Astrocyte (in vitro differentiated cells and primary cell): ENCODE measurements around the gene CNEP1R1. TPM values are rescaled to one million over a fixed set of nuclear protein-coding genes. Genes with fewer than 3 reads are reported as not detected.

Experiments
- DNase-seq: peaks from one replicate; pipeline ENCODE4 v3.0.0-alpha.2; 2010; ENCODE audit warnings: low read depth
- FAIRE-seq: peaks from 2 replicates; lab custom pipeline; 2011; peaks lifted over from hg19 to GRCh38; lab: Jason Lieb, UNC
- H2AFZ ChIP-seq: 2 replicates; pipeline ENCODE4 v1.6.0; 2012; ENCODE audit warnings: low read depth, low read length, inconsistent platforms
- H3K27ac ChIP-seq: 2 replicates; pipeline ENCODE4 v1.5.1; 2011; ENCODE audit warnings: low read depth, low read length, inconsistent platforms
- H3K27me3 ChIP-seq: 2 replicates; pipeline ENCODE4 v1.6.0; 2011; ENCODE audit warnings: low read length, inconsistent platforms; ENCODE audit not compliant: insufficient read depth
- H3K36me3 ChIP-seq: 2 replicates; pipeline ENCODE4 v1.5.1; 2011; ENCODE audit warnings: low read length, inconsistent platforms; ENCODE audit not compliant: insufficient read depth
- H3K4me1 ChIP-seq: 2 replicates; pipeline ENCODE4 v1.5.1; 2011; ENCODE audit warnings: low read length, inconsistent platforms; ENCODE audit not compliant: insufficient read depth
- H3K4me2 ChIP-seq: 2 replicates; pipeline ENCODE4 v1.6.0; 2012; ENCODE audit warnings: low read length, inconsistent platforms
- H3K4me3 ChIP-seq: 2 replicates; pipeline ENCODE4 v1.5.1; 2011; ENCODE audit warnings: low read depth, mild to moderate bottlenecking, low read length, inconsistent platforms; ENCODE audit not compliant: insufficient read depth
- H3K79me2 ChIP-seq: 2 replicates; pipeline ENCODE4 v1.6.0; 2012; ENCODE audit warnings: mild to moderate bottlenecking, low read length, inconsistent platforms; ENCODE audit not compliant: insufficient read depth
- H3K9ac ChIP-seq: 2 replicates; pipeline ENCODE4 v1.6.0; 2012; ENCODE audit warnings: mild to moderate bottlenecking, low read length, inconsistent platforms
- H3K9me3 ChIP-seq: 2 replicates; pipeline ENCODE4 v1.5.1; 2012; ENCODE audit warnings: low read depth, mild to moderate bottlenecking, low read length, inconsistent platforms; ENCODE audit not compliant: insufficient read depth
- H4K20me1 ChIP-seq: 2 replicates; pipeline ENCODE4 v1.6.0; 2012; ENCODE audit warnings: low read length, inconsistent platforms; ENCODE audit not compliant: insufficient read depth
- H3K27ac Mint-ChIP-seq: one replicate; pipeline ENCODE4 v1.8.0; 2021; ENCODE audit warnings: mild to moderate bottlenecking, mixed read lengths; ENCODE audit not compliant: unreplicated experiment
- H3K27me3 Mint-ChIP-seq: one replicate; pipeline ENCODE4 v1.8.0; 2021; ENCODE audit warnings: low read depth, mixed read lengths; ENCODE audit not compliant: unreplicated experiment
- H3K36me3 Mint-ChIP-seq: one replicate; pipeline ENCODE4 v1.8.0; 2021; ENCODE audit warnings: low read depth, mixed read lengths; ENCODE audit not compliant: unreplicated experiment
- H3K4me1 Mint-ChIP-seq: one replicate; pipeline ENCODE4 v1.8.0; 2021; ENCODE audit warnings: low read depth, mixed read lengths; ENCODE audit not compliant: unreplicated experiment
- H3K4me3 Mint-ChIP-seq: one replicate; pipeline ENCODE4 v1.8.0; 2021; ENCODE audit warnings: mild to moderate bottlenecking, moderate library complexity, mixed read lengths; ENCODE audit not compliant: unreplicated experiment
- H3K9me3 Mint-ChIP-seq: one replicate; pipeline ENCODE4 v1.8.0; 2021; ENCODE audit warnings: mild to moderate bottlenecking, mixed read lengths; ENCODE audit not compliant: unreplicated experiment
- EZH2 ChIP-seq: IDR thresholded peaks from 2 replicates; pipeline ENCODE4 v1.6.1; 2012; ENCODE audit warnings: mild to moderate bottlenecking, low read length, inconsistent platforms; ENCODE audit not compliant: insufficient read depth
- total RNA-seq: library from RNA; stranded (reverse); gene quantifications from 2 replicates; pipeline ENCODE4 v1.2.1, GENCODE V29; 2021
- TF ChIP-seq, protein P1 (sequence below): IDR thresholded peaks from 2 replicates; pipeline ENCODE4 v1.5.1; 2011; ENCODE audit warnings: low read depth, mild to moderate bottlenecking, inconsistent platforms, low read length, moderate library complexity; ENCODE audit not compliant: insufficient read depth

CNEP1R1 gene
- total RNA-seq, 1 donor from 2014 or later = 31.1 TPM

DNA sequence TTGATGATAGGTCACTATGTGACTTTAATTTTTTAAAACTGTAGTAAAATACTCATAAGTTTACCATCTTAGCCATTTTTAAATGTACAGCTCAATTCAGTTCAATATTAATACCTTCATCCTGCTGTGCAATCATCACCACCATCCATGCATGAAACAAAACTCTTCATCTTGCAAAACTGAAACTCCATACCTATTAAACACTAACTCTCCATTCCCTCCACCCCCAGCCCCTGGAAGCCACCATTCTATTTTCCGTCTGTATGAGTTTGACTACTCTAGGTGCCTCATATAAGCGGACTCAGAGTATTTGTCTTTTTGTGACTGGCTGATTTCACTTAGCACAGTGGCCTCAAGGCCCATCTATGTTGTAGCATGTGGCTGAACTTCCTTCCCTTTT, 9.4 kb upstream of the CNEP1R1 start:
- TF ChIP-seq, protein P1, sequence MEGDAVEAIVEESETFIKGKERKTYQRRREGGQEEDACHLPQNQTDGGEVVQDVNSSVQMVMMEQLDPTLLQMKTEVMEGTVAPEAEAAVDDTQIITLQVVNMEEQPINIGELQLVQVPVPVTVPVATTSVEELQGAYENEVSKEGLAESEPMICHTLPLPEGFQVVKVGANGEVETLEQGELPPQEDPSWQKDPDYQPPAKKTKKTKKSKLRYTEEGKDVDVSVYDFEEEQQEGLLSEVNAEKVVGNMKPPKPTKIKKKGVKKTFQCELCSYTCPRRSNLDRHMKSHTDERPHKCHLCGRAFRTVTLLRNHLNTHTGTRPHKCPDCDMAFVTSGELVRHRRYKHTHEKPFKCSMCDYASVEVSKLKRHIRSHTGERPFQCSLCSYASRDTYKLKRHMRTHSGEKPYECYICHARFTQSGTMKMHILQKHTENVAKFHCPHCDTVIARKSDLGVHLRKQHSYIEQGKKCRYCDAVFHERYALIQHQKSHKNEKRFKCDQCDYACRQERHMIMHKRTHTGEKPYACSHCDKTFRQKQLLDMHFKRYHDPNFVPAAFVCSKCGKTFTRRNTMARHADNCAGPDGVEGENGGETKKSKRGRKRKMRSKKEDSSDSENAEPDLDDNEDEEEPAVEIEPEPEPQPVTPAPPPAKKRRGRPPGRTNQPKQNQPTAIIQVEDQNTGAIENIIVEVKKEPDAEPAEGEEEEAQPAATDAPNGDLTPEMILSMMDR = no peak
- TF ChIP-seq EZH2 = no peak
- Histone ChIP-seq H4K20me1 (no peaks in the 10 kb centered on the region), H3K4me1 (no peaks in the 10 kb centered on the region), H3K36me3 (no peaks in the 10 kb centered on the region), H3K27ac (no peak overlapping the region), H3K4me2 (no peak overlapping the region), H2AFZ (no peak overlapping the region), H3K79me2 (no peaks in the 10 kb centered on the region), H3K9ac (no peak overlapping the region), H3K27me3 (no peaks in the 10 kb centered on the region), H3K4me3 (no peak overlapping the region), H3K9me3 (no peaks in the 10 kb centered on the region)
- Mint-ChIP-seq H3K4me3 (no peak overlapping the region), H3K27ac (no peak overlapping the region), H3K9me3 (peaks cover 2% of the 10 kb centered on the region), H3K27me3 (no peaks in the 10 kb centered on the region), H3K36me3 (no peaks in the 10 kb centered on the region), H3K4me1 (no peaks in the 10 kb centered on the region)
- FAIRE-seq = no peak
- no peak for DNase-seq

DNA sequence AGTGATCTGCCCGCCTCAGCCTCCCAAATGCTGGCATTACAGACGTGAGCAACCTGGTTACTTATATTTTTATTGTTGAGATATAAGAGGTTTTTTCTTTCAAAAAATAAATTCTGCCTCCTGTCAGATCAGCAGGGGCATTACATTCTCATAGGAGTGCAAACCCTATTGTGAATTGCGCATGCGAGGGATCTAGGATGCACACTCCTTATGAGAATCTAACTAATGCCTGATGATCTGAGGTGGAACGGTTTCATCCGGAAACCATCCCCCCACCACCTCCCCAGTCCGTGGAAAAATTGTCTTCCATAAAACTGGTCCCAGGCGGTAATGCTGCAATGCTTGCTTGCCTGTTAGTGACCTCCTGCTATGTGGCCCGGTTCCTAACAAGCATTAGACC, 7.5 kb upstream of the CNEP1R1 start:
- Histone ChIP-seq H3K4me2 (no peak overlapping the region), H3K36me3 (no peaks in the 10 kb centered on the region), H3K4me1 (no peaks in the 10 kb centered on the region), H3K4me3 (no peak overlapping the region), H2AFZ (no peak overlapping the region), H3K9ac (no peak overlapping the region), H3K27ac (no peak overlapping the region), H4K20me1 (no peaks in the 10 kb centered on the region), H3K9me3 (no peaks in the 10 kb centered on the region), H3K79me2 (no peaks in the 10 kb centered on the region), H3K27me3 (peaks cover 5% of the 10 kb centered on the region)
- no peaks in the 10 kb centered on the region for H3K27me3 Mint-ChIP-seq
- no peaks in the 10 kb centered on the region for H3K9me3 Mint-ChIP-seq
- no peaks in the 10 kb centered on the region for H3K4me1 Mint-ChIP-seq
- H3K27ac Mint-ChIP-seq = no peak overlapping the region
- H3K4me3 Mint-ChIP-seq = no peak overlapping the region
- no peaks in the 10 kb centered on the region for H3K36me3 Mint-ChIP-seq
- TF ChIP-seq EZH2 = no peak
- TF ChIP-seq, protein P1 = no peak
- no peak for DNase-seq
- no peak for FAIRE-seq

DNA sequence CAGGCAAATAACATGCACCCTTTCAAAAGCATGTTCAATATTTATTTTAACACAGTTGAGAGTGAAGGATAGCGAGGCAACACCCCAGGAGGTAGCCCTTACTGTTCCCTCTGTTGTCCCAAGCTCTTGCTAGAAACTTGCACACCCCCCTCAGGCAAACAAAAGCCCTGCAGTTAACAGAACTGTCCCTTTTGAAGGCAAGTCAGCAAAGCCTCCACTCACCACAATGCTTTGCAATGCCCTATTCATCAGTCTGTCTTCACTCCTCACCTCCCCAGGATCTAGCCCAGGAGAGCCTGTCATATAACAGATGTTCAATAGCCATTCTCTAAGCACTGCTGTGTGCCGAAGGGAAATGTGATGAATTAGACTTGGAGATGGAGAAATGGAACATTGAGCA, 3.5 kb upstream of the CNEP1R1 start:
- Histone ChIP-seq H3K4me2 (no peak overlapping the region), H3K27me3 (peaks cover 5% of the 10 kb centered on the region), H2AFZ (no peak overlapping the region), H3K9ac (no peak overlapping the region), H4K20me1 (peaks cover 4% of the 10 kb centered on the region), H3K4me1 (peaks cover 9% of the 10 kb centered on the region), H3K36me3 (no peaks in the 10 kb centered on the region), H3K79me2 (peaks cover 15% of the 10 kb centered on the region), H3K4me3 (no peak overlapping the region), H3K27ac (no peak overlapping the region), H3K9me3 (no peaks in the 10 kb centered on the region)
- no peak for DNase-seq
- no peak for FAIRE-seq
- Mint-ChIP-seq H3K9me3 (no peaks in the 10 kb centered on the region), H3K4me3 (no peak overlapping the region), H3K36me3 (no peaks in the 10 kb centered on the region), H3K4me1 (peaks cover 7% of the 10 kb centered on the region), H3K27me3 (no peaks in the 10 kb centered on the region), H3K27ac (no peak overlapping the region)
- TF ChIP-seq, protein P1 = no peak
- TF ChIP-seq EZH2 = no peak
